ENCODE data around the gene TREX2. TPM values are rescaled to one million over a fixed set of nuclear protein-coding genes. Genes with fewer than 3 reads are reported as not detected.

TREX2 gene
- total RNA-seq, 1 donor from 2014 or later: 0.80 TPM

DNA sequence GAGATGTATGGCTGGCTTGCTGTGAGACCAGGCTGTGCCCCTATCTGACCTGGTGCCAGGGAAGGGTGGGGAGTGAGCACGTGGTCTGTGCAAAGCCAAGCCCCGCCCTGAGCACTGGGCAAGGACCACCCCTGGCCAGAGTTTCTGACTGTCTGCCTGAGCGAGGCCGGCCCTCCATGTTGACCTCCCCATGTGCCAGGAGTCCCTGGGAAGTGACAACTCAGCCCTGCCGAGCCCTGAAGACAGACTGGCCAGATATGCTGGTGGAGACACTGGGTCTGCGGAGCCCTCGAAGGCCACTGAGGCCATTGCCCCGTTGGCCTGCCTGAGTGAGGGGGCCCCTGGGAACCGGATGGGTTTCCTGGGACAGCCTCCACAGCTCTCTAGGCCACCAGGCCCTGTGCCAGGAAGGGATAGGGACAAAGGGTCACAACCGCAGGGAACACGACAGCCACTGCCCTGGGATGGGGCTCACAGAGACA is 41.8 kb upstream of the TREX2 start:
- DNase-seq: no peak
- Histone ChIP-seq H3K9me3 (no peaks in the 10 kb centered on the region), H3K4me3 (no peak overlapping the region), H3K36me3 (no peaks in the 10 kb centered on the region), H3K4me1 (peaks cover 4% of the 10 kb centered on the region), H3K27ac (peak overlapping the region; percentile 68), H3K27me3 (ENCODE audit: low read depth) (no peaks in the 10 kb centered on the region)
- intact Hi-C loops (cut with DNase I): no loop called here
- TF ChIP-seq, protein P1, sequence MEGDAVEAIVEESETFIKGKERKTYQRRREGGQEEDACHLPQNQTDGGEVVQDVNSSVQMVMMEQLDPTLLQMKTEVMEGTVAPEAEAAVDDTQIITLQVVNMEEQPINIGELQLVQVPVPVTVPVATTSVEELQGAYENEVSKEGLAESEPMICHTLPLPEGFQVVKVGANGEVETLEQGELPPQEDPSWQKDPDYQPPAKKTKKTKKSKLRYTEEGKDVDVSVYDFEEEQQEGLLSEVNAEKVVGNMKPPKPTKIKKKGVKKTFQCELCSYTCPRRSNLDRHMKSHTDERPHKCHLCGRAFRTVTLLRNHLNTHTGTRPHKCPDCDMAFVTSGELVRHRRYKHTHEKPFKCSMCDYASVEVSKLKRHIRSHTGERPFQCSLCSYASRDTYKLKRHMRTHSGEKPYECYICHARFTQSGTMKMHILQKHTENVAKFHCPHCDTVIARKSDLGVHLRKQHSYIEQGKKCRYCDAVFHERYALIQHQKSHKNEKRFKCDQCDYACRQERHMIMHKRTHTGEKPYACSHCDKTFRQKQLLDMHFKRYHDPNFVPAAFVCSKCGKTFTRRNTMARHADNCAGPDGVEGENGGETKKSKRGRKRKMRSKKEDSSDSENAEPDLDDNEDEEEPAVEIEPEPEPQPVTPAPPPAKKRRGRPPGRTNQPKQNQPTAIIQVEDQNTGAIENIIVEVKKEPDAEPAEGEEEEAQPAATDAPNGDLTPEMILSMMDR (IDR thresholded peaks at IDR 0.05): no peak
- no peak for ATAC-seq

DNA sequence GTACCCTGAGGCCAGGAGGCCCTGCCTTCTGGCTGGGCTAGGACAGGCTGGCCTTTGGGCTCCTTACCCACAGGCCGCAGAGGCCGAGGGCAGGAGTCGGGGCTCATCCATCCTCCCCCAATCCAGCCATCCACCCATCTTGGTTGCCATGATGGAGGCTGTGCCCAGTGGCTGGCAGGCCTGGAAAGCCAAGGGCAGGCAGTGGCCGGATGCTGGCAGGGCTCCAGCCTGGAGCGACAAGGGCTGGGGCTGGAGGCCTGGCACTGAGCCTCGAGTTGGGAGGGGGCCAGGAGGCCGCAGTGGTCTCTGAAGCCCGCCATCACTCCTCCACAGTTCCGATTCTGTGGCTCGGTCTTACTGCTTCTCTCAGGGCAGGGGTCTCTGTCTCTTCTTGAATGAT is 40.3 kb upstream of the TREX2 start:
- Histone ChIP-seq H3K27me3 (ENCODE audit: low read depth) (no peaks in the 10 kb centered on the region), H3K9me3 (no peaks in the 10 kb centered on the region), H3K36me3 (no peaks in the 10 kb centered on the region), H3K4me3 (no peak overlapping the region), H3K4me1 (peaks cover 4% of the 10 kb centered on the region), H3K27ac (no peak overlapping the region)
- ATAC-seq: no peak
- no peak for DNase-seq
- TF ChIP-seq, protein P1 (IDR thresholded peaks at IDR 0.05): no peak
- intact Hi-C loops (cut with DNase I): no loop called here

DNA sequence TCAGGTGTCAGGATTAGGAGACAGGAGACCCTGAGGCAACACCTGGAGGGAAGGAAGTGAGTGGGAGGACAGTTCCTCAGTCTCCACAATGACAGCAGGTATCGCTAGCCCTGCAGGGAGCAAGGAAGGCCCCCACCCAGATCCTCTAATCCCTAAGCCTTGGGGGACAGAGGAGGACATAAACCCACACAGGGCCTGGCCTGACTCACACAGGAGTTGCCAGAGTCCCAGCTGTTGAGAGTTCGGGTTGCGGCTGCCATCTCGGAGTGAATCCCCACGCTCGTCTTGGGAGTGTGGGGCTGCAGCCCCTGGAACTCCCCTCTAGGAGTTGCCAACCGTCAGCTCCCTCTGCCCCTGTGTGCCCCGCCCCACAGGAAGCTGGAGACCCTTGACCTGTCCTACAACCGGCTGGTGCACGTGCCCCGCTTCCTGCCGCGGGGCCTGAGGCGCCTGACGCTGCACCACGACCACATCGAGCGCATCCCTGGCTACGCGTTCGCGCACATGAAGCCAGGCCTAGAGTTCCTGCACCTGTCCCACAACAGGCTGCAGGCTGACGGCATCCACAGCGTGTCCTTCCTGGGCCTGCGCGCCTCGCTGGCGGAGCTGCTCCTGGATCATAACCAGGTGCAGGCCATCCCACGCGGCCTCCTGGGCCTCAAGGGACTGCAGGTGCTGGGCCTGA is 39.7 kb upstream of the TREX2 start:
- Histone ChIP-seq H3K4me1 (peaks cover 4% of the 10 kb centered on the region), H3K27me3 (ENCODE audit: low read depth) (no peaks in the 10 kb centered on the region), H3K4me3 (no peak overlapping the region), H3K9me3 (no peaks in the 10 kb centered on the region), H3K27ac (no peak overlapping the region), H3K36me3 (no peaks in the 10 kb centered on the region)
- TF ChIP-seq, protein P1 (IDR thresholded peaks at IDR 0.05): no peak
- ATAC-seq (no peak), DNase-seq (no peak)
- intact Hi-C loops (cut with DNase I): no loop called here

DNA sequence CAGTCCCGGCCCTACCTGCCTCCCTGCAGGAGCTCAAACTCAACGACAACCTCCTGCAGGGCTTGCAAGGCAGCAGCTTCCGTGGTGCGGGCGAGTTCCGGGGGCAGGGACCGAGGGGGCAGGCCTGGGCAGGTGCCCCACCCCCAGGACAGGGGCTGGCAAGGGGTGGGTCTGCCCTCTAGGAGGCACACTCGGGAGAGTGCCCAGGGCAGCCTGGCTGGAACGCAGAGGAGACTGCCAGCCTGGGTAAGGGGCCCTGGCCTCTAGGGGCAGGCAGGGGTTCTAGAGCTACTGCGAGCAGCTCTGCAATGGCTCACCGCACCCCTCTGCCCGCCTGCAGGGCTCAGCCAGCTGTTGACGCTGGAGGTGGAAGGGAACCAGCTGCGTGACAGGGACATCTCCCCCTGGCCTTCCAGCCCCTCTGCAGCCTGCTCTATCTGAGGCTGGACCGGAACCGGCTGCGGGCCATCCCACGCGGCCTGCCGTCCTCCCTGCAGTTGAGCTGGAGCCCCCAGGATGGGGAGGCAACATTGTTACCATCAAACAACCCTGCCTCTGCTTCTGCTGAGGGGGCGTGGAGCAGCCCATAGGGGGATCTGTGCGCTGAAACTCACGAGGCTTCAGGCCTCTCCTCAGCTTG is 36.6 kb upstream of the TREX2 start:
- H3K27me3 ChIP-seq (ENCODE audit: low read depth): no peaks in the 10 kb centered on the region
- DNase-seq (no peak), ATAC-seq (no peak)
- no peaks in the 10 kb centered on the region for H3K4me1 ChIP-seq
- no peak overlapping the region for H3K27ac ChIP-seq
- H3K4me3 ChIP-seq: no peak overlapping the region
- intact Hi-C loops (cut with DNase I): no loop called here
- H3K36me3 ChIP-seq: no peaks in the 10 kb centered on the region
- TF ChIP-seq, protein P1 (IDR thresholded peaks at IDR 0.05): no peak
- H3K9me3 ChIP-seq: no peaks in the 10 kb centered on the region

DNA sequence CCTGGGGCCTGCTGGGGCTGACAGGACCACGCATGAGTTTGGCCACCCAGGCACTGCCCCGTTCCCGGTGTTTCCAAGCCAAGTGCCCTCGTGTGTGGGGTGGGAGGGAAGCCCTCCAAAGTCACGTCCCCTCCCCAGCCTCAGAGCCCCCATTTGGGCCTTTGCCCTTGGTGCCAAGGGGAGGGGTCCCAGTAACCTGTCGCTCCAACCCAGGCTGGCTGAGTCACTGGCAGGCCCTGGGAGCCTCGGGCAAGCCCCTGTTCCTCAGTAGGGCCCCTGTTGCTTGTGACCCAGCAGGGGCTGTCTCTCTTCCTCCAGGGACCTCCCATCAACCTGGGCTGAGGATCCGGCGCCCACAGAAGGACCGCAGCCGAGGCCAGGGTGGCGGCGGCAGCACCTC is 35.2 kb upstream of the TREX2 start:
- no peaks in the 10 kb centered on the region for H3K36me3 ChIP-seq
- no peaks in the 10 kb centered on the region for H3K9me3 ChIP-seq
- intact Hi-C loops (cut with DNase I): no loop called here
- H3K4me3 ChIP-seq: no peak overlapping the region
- no peaks in the 10 kb centered on the region for H3K27me3 ChIP-seq (ENCODE audit: low read depth)
- no peak for ATAC-seq
- H3K27ac ChIP-seq: no peak overlapping the region
- no peaks in the 10 kb centered on the region for H3K4me1 ChIP-seq
- no peak for DNase-seq
- TF ChIP-seq, protein P1 (IDR thresholded peaks at IDR 0.05): no peak
